GM23338 (cell line): ENCODE results near the gene GRAMD1A.

Source experiments
- EZH2 ChIP-seq: fragments of 200-600 bp; sonication (generic); IDR thresholded peaks from one replicate; pipeline ENCODE4 v1.8.0; 2017; ENCODE audit warnings: antibody characterized with exemption, mild to moderate bottlenecking, low read depth; ENCODE audit not compliant: unreplicated experiment
- EZH2phosphoT487 ChIP-seq: fragments of 200-600 bp; sonication (generic); IDR thresholded peaks from one replicate; pipeline ENCODE4 v1.8.1; 2018; ENCODE audit warnings: antibody characterized with exemption; ENCODE audit not compliant: unreplicated experiment
- NANOG ChIP-seq: IDR thresholded peaks from 2 replicates; pipeline ENCODE4 v1.6.1; 2016; ENCODE audit warnings: antibody characterized with exemption, borderline replicate concordance
- POLR2AphosphoS5 ChIP-seq: IDR thresholded peaks from 2 replicates; pipeline ENCODE4 v1.6.1; 2016; ENCODE audit warnings: antibody characterized with exemption, low read depth
- STAT1 ChIP-seq: IDR thresholded peaks from one replicate; pipeline ENCODE4 v1.6.1; 2016; ENCODE audit warnings: antibody characterized with exemption; ENCODE audit not compliant: unreplicated experiment
- ZNF114 ChIP-seq: fragments of 250-450 bp; sonication (Bioruptor Pico); IDR thresholded peaks from 2 replicates; pipeline ENCODE4 v1.5.0; 2020; ENCODE audit warnings: mild to moderate bottlenecking, moderate library complexity
- ZNF462 ChIP-seq: fragments of 250-450 bp; sonication (Bioruptor Pico); IDR thresholded peaks from 2 replicates; pipeline ENCODE4 v1.5.0; 2020; ENCODE audit warnings: mild to moderate bottlenecking, moderate library complexity
- TF ChIP-seq, protein P1 (sequence below), 2 experiments: fragments of 200-600 bp in 1 of 2; sonication (generic) in 1 of 2; conservative IDR thresholded peaks; 2 replicates each; pipeline versions ENCODE4 v1.5.1 to v1.6.1; 2016 to 2017; ENCODE audit warnings: antibody characterized with exemption in 2 of 2, low read depth in 2 of 2, mild to moderate bottlenecking in 2 of 2, moderate library complexity in 1 of 2
- TF ChIP-seq, protein P2 (sequence below): IDR thresholded peaks from one replicate; pipeline ENCODE4 v1.6.1; 2018; ENCODE audit warnings: antibody characterized with exemption; ENCODE audit not compliant: unreplicated experiment

DNA sequence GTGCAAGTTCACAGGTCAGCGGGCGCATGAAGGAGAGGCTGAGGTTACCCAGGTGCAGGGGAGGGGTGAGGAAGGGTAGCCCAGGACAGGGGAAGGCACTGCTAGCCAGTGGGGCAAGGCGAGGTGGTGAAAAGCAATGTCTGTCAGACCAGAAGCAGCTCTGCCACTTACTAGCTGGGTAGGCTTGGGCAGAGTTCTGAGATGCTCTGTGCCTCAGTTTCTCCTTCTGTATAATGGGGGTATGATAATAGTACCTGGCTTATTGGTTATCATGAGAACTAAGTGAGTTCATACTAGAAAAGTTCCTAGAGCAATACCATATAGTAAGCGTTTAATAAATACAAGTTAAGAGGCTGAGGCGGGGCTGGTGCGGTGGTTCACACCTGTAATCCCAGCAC, 15.8 kb downstream of the GRAMD1A start:
- TF ChIP-seq, protein P1, sequence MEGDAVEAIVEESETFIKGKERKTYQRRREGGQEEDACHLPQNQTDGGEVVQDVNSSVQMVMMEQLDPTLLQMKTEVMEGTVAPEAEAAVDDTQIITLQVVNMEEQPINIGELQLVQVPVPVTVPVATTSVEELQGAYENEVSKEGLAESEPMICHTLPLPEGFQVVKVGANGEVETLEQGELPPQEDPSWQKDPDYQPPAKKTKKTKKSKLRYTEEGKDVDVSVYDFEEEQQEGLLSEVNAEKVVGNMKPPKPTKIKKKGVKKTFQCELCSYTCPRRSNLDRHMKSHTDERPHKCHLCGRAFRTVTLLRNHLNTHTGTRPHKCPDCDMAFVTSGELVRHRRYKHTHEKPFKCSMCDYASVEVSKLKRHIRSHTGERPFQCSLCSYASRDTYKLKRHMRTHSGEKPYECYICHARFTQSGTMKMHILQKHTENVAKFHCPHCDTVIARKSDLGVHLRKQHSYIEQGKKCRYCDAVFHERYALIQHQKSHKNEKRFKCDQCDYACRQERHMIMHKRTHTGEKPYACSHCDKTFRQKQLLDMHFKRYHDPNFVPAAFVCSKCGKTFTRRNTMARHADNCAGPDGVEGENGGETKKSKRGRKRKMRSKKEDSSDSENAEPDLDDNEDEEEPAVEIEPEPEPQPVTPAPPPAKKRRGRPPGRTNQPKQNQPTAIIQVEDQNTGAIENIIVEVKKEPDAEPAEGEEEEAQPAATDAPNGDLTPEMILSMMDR (conservative IDR thresholded peaks at IDR 0.05; ENCODE audit: low read depth in 2 of 2): no peak
- no peak for TF ChIP-seq ZNF114 (CRISPR knock-in tag)
- TF ChIP-seq STAT1: no peak
- TF ChIP-seq POLR2AphosphoS5: no peak
- TF ChIP-seq EZH2: no peak
- TF ChIP-seq, protein P2, sequence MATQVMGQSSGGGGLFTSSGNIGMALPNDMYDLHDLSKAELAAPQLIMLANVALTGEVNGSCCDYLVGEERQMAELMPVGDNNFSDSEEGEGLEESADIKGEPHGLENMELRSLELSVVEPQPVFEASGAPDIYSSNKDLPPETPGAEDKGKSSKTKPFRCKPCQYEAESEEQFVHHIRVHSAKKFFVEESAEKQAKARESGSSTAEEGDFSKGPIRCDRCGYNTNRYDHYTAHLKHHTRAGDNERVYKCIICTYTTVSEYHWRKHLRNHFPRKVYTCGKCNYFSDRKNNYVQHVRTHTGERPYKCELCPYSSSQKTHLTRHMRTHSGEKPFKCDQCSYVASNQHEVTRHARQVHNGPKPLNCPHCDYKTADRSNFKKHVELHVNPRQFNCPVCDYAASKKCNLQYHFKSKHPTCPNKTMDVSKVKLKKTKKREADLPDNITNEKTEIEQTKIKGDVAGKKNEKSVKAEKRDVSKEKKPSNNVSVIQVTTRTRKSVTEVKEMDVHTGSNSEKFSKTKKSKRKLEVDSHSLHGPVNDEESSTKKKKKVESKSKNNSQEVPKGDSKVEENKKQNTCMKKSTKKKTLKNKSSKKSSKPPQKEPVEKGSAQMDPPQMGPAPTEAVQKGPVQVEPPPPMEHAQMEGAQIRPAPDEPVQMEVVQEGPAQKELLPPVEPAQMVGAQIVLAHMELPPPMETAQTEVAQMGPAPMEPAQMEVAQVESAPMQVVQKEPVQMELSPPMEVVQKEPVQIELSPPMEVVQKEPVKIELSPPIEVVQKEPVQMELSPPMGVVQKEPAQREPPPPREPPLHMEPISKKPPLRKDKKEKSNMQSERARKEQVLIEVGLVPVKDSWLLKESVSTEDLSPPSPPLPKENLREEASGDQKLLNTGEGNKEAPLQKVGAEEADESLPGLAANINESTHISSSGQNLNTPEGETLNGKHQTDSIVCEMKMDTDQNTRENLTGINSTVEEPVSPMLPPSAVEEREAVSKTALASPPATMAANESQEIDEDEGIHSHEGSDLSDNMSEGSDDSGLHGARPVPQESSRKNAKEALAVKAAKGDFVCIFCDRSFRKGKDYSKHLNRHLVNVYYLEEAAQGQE: no peak
- TF ChIP-seq EZH2phosphoT487: no peak
- no peak for TF ChIP-seq ZNF462
- TF ChIP-seq NANOG: no peak
